ENCODE results near the gene CXCL1. TPM values are rescaled to one million over a fixed set of nuclear protein-coding genes. Genes with fewer than 3 reads are reported as not detected.

CXCL1 gene
- total and polyA plus RNA-seq, 5 experiments from 2014 or later, result not detected

- Mint-ChIP-seq H3K27me3 (peaks cover 12 to 24% (median 18%) of the 10 kb centered on the region in 5 donors), H3K27ac (no peak overlapping the region), H3K9me3 (peaks cover 0 to 9% (median 0%) of the 10 kb centered on the region in 9 donors), H3K4me3 (no peak overlapping the region), H3K4me1 (peaks cover 1 to 16% (median 7%) of the 10 kb centered on the region in 4 donors), H3K36me3 (no peaks in the 10 kb centered on the region)
- no peak for ATAC-seq
- POLR2A ChIA-PET, result no interaction called here
- no peak for DNase-seq
Observed at GRCh38 chr4:73870768-73871167, 1.6 kb downstream of the CXCL1 start.

- no peak overlapping the region for H3K4me3 Mint-ChIP-seq
- peaks cover 12 to 24% (median 18%) of the 10 kb centered on the region in 5 donors for H3K27me3 Mint-ChIP-seq
- POLR2A ChIA-PET, result no interaction called here
- H3K27ac Mint-ChIP-seq, result no peak overlapping the region
- DNase-seq (no peak), ATAC-seq (no peak)
- peaks cover 0 to 9% (median 0%) of the 10 kb centered on the region in 9 donors for H3K9me3 Mint-ChIP-seq
- peaks cover 1 to 16% (median 7%) of the 10 kb centered on the region in 4 donors for H3K4me1 Mint-ChIP-seq
- no peaks in the 10 kb centered on the region for H3K36me3 Mint-ChIP-seq
Observed at GRCh38 chr4:73871511-73872310, 2.5 kb downstream of the CXCL1 start.

GRCh38 chr4:73872316-73873108, 3.3 kb downstream of the CXCL1 start:
- Mint-ChIP-seq H3K27ac (no peak overlapping the region), H3K9me3 (peaks cover 0 to 9% (median 0%) of the 10 kb centered on the region in 9 donors), H3K27me3 (peaks cover 12 to 24% (median 18%) of the 10 kb centered on the region in 5 donors), H3K36me3 (no peaks in the 10 kb centered on the region), H3K4me3 (no peak overlapping the region), H3K4me1 (peaks cover 1 to 16% (median 7%) of the 10 kb centered on the region in 4 donors)
- POLR2A ChIA-PET, result no interaction called here
- DNase-seq, result no peak
- no peak for ATAC-seq

GRCh38 chr4:73874386-73874785, 5.2 kb downstream of the CXCL1 start:
- Mint-ChIP-seq H3K36me3 (no peaks in the 10 kb centered on the region), H3K4me1 (peaks cover 0 to 3% (median 2%) of the 10 kb centered on the region in 4 donors), H3K4me3 (no peak overlapping the region), H3K27me3 (peaks cover 0 to 9% (median 7%) of the 10 kb centered on the region in 5 donors), H3K9me3 (peaks cover 0 to 9% (median 0%) of the 10 kb centered on the region in 9 donors), H3K27ac (no peak overlapping the region)
- POLR2A ChIA-PET, result no interaction called here
- no peak for ATAC-seq
- no peak for DNase-seq

- no peaks in the 10 kb centered on the region for H3K36me3 Mint-ChIP-seq
- POLR2A ChIA-PET, result no interaction called here
- H3K27me3 Mint-ChIP-seq, result peaks cover 0 to 6% (median 4%) of the 10 kb centered on the region in 5 donors
- H3K27ac Mint-ChIP-seq, result no peak overlapping the region
- peaks cover 0 to 9% (median 0%) of the 10 kb centered on the region in 9 donors for H3K9me3 Mint-ChIP-seq
- DNase-seq (no peak), ATAC-seq (no peak)
- peaks cover 0 to 1% (median 0%) of the 10 kb centered on the region in 4 donors for H3K4me1 Mint-ChIP-seq
- no peak overlapping the region for H3K4me3 Mint-ChIP-seq
Observed at GRCh38 chr4:73875401-73875800, 6.2 kb downstream of the CXCL1 start.

GRCh38 chr4:73883306-73883705, 14.1 kb downstream of the CXCL1 start:
- DNase-seq, result no peak
- peaks cover 0 to 16% (median 6%) of the 10 kb centered on the region in 5 donors for H3K27me3 Mint-ChIP-seq
- H3K27ac Mint-ChIP-seq, result no peak overlapping the region
- H3K4me1 Mint-ChIP-seq, result no peaks in the 10 kb centered on the region
- H3K4me3 Mint-ChIP-seq, result no peak overlapping the region
- ATAC-seq, result no peak
- POLR2A ChIA-PET, result no interaction called here
- no peaks in the 10 kb centered on the region for H3K36me3 Mint-ChIP-seq
- no peaks in the 10 kb centered on the region for H3K9me3 Mint-ChIP-seq

GRCh38 chr4:73885574-73886267, 16.5 kb downstream of the CXCL1 start:
- H3K4me1 Mint-ChIP-seq, result no peaks in the 10 kb centered on the region
- no peaks in the 10 kb centered on the region for H3K36me3 Mint-ChIP-seq
- no peak for DNase-seq
- H3K27me3 Mint-ChIP-seq, result peaks cover 0 to 12% (median 5%) of the 10 kb centered on the region in 5 donors
- peaks cover 0 to 1% (median 0%) of the 10 kb centered on the region in 9 donors for H3K9me3 Mint-ChIP-seq
- H3K4me3 Mint-ChIP-seq, result no peak overlapping the region
- ATAC-seq, result no peak
- POLR2A ChIA-PET, result no interaction called here
- no peak overlapping the region for H3K27ac Mint-ChIP-seq

GRCh38 chr4:73891326-73891725, 22.1 kb downstream of the CXCL1 start:
- H3K9me3 Mint-ChIP-seq, result peaks cover 0 to 2% (median 0%) of the 10 kb centered on the region in 9 donors
- no peak overlapping the region for H3K4me3 Mint-ChIP-seq
- POLR2A ChIA-PET, result no interaction called here
- no peaks in the 10 kb centered on the region for H3K36me3 Mint-ChIP-seq
- peaks cover 0 to under 1% (median 0%) of the 10 kb centered on the region in 5 donors for H3K27me3 Mint-ChIP-seq
- H3K4me1 Mint-ChIP-seq, result no peaks in the 10 kb centered on the region
- no peak overlapping the region for H3K27ac Mint-ChIP-seq
- DNase-seq, result no peak
- ATAC-seq, result no peak

GRCh38 chr4:73891739-73892405, 22.7 kb downstream of the CXCL1 start:
- ATAC-seq (no peak), DNase-seq (no peak)
- Mint-ChIP-seq H3K9me3 (peaks cover 0 to 2% (median 0%) of the 10 kb centered on the region in 9 donors), H3K36me3 (no peaks in the 10 kb centered on the region), H3K4me3 (no peak overlapping the region), H3K4me1 (no peaks in the 10 kb centered on the region), H3K27ac (no peak overlapping the region), H3K27me3 (no peaks in the 10 kb centered on the region)
- POLR2A ChIA-PET, result no interaction called here

- no peak for ATAC-seq
- H3K27me3 Mint-ChIP-seq, result no peaks in the 10 kb centered on the region
- POLR2A ChIA-PET, result no interaction called here
- no peak for DNase-seq
- H3K4me3 Mint-ChIP-seq, result no peak overlapping the region
- no peaks in the 10 kb centered on the region for H3K4me1 Mint-ChIP-seq
- H3K27ac Mint-ChIP-seq, result no peak overlapping the region
- H3K9me3 Mint-ChIP-seq, result peaks cover 0 to 2% (median 0%) of the 10 kb centered on the region in 9 donors
- H3K36me3 Mint-ChIP-seq, result no peaks in the 10 kb centered on the region
Observed at GRCh38 chr4:73892966-73893365, 23.8 kb downstream of the CXCL1 start.

GRCh38 chr4:73894001-73894400, 24.8 kb downstream of the CXCL1 start:
- H3K9me3 Mint-ChIP-seq, result peaks cover 0 to 2% (median 0%) of the 10 kb centered on the region in 9 donors
- no peak overlapping the region for H3K4me3 Mint-ChIP-seq
- no peak for DNase-seq
- no peaks in the 10 kb centered on the region for H3K4me1 Mint-ChIP-seq
- no peaks in the 10 kb centered on the region for H3K27me3 Mint-ChIP-seq
- ATAC-seq, result no peak
- H3K27ac Mint-ChIP-seq, result no peak overlapping the region
- POLR2A ChIA-PET, result no interaction called here
- H3K36me3 Mint-ChIP-seq, result no peaks in the 10 kb centered on the region
